HG03442 (cell line): ENCODE results near the gene CNTNAP2.

Source experiments
- ATAC-seq: cut with Tn5 transposase; IDR thresholded peaks from one replicate; pipeline ENCODE4 v1.9.1; 2021; ENCODE audit warnings: mild to moderate bottlenecking, moderate library complexity; ENCODE audit not compliant: unreplicated experiment

The CNTNAP2 gene

DNA sequence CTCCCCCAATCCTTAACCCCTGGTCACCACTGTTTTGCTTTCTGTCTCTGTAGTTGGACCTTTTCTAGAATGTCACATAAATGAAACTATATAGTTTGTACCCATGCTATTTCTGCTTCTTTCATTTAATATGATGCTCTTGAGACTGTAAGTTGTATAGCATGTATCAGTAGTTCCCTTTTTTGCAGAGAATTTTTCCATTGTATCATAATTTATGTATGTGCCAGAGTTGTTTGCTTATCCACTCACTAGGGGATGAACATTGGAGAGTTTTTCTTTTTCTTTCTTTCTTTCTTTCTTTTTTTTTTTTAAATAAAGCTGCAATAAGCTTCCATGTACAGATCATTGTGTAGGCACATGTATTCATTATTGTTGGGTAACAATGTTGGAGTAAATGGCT is 544.8 kb downstream of the CNTNAP2 start:
- ATAC-seq, result no peak

DNA sequence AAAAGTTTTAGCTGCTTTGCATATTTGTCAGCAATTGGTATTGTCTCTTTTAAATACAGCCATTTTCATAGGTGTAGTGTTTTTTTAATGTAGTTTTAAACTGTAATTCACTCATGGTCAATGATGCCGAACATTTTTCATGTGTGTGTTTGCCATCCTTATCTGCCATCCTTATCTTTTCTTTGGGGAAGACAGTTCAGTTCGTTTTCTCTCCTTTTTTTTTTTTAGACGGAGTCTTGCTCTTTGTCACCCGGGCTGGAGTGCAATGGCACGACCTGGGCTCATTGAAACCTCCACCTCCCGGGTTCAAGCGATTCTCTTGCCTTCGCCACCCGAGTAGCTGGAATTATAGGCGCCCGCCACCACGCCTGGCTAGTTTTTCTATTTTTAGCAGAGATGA is 545.3 kb downstream of the CNTNAP2 start:
- ATAC-seq, result no peak

DNA sequence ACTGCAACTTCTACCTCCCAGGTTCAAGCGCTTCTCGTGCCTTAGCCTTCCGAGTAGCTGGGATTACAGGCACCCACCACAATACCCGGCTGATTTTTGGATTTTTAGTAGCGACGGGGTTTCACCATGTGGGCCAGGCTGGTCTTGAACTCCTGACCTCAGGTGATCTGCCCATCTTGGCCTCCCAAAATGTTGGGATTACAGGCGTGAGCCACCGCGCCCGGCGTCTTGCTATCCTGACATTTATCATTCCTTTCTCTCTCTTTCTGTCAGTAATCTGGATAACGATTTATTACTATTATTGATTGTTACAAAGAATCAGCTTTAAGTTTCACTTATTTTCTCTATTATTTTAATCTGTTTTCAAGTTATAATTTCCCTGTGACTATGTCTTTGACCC is 548.4 kb downstream of the CNTNAP2 start:
- ATAC-seq, result no peak

DNA sequence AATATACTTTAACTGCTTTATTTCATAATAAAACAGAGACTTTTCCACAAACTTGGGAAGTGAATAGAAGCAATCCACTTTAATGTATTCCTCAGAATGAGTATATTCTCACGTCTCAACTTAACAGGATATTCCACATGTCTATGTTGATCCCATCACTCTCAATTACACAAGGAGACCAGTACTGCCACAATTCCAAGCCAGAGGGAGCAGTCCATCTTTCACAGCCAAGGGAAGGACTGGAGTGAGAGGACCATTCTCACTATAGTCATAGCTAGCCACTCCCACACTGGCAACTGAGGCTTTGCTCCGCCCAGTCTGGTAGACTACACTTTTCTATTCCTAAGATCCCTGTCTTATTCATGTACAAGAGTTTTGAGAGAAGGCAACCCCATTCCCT is 553.9 kb downstream of the CNTNAP2 start:
- ATAC-seq, result no peak

DNA sequence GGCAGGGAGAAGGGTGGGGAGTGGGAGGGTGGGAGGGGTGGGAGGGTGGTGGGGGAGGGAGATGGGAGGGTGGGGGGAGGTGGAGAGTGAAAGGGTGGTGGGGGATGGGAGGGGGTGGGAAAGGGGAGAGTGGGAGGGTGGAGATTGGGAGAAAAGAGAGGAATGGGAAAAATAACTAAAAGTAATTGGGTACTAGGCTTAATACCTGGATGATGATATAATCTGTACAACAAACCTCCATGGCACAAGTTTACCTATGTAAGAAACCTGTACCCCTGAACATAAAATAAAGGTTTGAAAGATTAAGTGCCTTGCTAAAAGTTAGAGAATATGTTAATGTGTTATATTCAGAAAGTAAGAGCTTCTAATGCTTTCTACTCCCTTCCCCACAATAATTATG is 564.9 kb downstream of the CNTNAP2 start:
- ATAC-seq, result no peak

DNA sequence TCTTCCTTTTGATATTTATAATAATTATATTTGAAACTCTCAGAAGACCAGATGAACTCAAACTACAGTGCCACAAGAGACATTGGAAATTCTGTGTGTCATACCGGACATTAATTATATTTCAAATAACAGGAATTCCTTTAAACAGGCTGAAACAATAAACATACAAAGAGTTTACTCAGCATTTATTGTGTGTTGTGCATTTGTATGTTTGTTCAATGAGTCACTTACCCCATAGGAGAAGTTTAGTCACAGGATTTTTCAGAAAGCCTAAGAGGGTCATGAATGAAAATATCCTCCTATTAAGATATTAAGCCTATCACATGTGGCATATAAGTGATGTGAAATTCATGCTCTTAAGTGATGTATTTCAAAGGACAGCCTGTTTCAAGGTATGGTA is 566.8 kb downstream of the CNTNAP2 start:
- ATAC-seq, result no peak

DNA sequence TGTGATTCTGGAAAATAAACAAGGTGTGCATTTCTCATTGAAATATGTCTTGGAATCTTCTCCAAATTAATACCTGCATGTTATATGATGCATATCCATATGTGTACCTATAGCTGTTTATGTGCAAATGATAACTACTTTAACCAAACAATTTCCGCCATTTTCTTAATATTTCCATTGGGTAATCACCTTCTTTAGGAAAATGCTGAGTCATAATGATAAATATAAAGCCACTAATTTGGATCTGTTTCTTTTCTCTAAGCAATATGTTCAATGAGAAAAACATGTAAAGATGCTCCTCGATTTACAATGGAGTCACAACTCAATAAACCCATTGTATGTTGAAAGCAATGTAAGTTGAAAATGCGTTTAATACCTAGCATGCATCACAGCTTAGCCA is 574.4 kb downstream of the CNTNAP2 start:
- ATAC-seq, result no peak

DNA sequence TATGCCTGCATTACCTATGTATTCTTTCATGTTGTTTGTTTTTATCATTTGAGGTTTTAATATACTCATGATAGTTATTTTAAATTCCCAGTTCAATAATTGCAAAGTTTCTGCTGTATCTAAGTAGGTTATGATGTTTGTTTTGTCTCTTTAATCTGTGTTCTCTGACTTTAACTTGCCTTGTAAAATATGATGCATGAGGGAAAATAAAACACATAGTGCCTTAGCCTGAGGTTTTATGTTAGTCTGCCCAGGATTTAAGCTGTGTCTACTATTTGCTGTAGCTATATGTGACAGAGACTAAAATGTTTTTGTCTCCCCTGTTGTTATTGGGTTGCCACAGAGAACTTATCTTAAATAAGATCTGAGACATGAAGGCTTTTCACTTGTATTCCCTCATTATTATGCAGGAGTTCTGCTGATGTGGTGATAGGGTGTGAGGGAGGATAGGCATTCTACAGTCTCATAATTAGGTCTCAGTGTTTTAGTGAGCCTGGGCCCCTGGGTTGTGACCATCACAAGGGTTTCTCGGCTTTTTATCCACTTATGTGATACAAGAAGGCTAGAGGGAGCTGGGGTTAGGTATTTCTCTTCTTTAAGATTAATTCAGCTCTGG is 582.5 kb downstream of the CNTNAP2 start:
- no peak for ATAC-seq

DNA sequence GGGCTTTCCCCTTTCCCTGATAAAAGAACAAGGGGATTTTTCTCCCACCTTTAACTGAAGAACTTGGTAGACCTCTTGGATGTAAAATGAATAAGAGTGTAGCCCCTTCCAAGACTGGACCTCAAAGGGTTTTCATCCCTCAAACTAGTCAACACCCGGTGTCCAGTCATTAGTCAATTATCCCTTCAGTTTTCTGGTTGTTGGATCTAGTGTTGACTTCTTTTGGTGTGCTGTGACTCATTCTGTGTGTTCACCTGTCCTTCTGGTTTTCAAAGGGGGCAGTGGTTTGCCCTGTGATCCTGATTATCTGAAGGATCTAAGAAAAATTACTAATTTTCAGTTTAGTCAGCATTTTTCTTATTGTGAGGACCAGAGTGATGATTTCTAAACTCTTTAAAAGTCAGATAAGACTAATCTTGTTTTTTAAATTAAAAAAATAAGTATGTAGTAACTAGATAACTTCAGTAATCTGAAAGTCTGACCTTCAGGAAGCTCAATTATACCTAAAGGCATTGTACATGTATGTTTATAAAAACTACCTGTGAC is 583.5 kb downstream of the CNTNAP2 start:
- no peak for ATAC-seq

DNA sequence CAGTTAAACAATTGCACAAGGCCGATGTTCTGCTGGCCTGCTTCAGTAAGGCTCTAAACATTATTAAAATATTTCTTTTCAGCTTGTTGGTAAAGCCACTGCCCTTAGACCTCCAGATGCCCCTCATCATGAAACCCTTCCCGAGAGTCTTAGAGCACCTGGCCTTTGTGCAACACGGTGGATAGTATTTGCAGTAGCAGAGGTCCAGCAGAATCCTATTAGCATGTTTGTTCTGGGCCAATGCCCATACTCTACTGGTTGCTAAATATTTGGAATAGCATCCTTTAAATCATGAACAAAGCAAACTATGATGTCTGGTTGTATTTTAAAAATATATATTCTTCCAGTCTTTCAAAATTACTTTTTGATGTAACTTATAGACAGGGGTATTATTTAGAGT is 584.6 kb downstream of the CNTNAP2 start:
- no peak for ATAC-seq

DNA sequence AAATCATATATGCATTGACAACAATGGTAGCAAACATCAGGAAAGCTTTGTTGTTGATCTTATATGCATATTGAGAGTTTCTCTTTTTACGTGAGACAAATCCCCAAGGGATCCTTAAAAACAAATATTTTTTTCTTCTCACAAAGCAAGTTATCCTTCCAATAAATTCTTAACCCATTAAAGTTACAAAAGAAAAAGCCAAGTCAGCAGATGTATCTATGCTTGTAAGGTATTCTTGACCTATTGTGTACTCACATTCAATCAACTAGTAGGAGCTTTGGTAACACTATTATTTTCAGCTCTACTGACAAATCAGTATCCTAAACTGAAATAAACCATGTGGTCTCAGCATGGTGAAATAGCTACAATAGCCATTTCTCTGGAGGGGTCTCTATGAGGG is 586.3 kb downstream of the CNTNAP2 start:
- ATAC-seq, result no peak

DNA sequence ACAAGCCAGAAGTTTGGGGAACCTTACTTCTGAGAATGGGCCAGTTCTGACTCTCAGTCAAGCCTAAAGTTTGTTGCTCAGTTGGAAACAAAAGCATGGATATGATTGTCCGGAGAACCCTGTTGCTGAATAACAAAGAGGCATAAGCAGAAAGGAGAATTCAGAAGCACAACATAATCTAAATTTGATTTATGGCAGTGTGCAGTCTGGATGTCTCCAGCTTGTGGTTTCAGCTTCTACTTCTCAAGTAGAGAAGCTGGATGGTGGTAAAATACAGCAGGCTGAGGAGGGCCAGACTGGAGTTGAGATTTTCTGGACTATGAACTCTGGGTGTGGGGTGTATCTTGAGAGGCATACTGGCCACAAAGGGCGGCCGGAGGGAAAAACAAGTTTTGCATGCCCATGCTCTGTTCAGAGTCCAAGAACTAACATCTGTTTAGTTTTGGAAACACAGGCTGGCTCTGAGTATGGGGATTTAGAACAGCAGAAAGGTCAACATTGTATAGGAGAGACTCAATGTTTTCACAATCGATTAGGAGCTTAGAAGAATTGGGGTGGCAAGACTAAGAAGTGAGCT is 592.9 kb downstream of the CNTNAP2 start:
- ATAC-seq, result no peak

DNA sequence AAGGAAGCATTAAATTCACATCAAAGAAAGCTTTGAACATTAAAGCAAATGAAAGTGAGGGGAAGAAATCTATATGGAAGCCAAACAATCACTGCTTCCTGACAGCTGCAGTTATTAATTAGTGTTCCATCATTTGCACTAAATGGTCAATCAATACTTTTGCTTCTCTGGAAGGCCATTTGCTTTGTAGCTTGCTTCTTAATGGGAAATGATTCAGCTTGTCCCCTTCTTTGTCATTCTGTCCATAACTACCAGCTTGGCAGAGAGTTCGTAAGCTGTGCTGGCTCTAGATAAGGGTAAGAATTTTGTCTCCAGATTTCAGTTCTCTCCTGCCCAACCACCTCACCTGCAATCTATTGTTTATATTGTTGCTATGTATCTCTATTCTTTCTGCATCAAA is 596.6 kb downstream of the CNTNAP2 start:
- ATAC-seq, result no peak

DNA sequence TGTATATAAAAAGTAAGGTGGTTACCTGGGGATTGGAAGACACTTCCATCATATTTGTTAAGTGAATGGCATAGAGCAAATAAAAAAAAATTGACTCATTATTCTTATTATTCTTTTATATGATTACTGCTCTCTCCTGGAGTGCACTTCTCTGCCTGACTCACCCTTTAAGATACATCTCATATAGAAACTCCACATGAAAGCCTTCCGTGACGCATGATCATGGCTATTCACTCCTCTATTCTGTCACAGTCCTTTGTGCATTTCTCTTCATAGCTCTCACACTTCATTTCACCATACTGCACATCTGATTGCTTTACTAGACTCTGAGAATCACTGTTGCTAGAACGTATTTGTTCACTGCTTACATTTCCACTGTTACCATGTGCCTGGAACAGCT is 597.3 kb downstream of the CNTNAP2 start:
- ATAC-seq, result no peak

DNA sequence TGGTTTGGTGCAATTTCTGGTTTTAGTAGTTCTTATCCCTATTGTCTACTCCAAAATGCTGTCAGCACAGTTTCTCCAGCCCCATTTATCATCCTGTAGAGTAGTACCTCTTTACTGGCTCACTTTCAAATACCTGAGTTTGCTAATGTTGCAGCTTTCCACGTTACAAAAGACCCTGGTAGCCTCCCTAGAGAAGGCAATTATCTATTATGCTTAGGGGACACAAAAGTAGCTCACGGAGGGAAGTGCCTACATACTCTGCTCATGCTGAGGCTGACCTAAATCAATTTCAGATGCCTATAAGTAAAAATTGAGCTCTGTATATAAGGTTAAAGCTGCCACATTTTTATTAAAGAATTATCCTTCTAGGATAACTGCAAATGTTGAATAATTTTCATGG is 603.6 kb downstream of the CNTNAP2 start:
- no peak for ATAC-seq

DNA sequence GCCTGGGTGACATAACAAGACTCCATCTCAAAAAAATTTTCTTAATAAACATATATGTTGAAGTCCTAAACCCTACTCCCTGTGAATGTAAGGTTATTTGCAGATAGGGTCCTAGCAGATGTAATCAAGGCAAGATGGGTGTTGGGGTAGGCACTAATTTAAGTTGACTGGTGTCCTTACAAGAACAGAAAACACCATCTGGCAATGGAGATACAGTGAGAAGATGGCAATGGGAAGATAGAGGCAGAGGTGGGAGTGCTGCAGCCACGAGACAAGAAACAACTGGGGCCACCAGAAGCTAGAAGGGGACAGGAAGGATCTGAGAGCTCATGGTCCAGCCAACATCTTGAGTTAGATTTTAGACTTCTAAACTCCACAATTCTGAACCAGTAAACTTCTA is 606.4 kb downstream of the CNTNAP2 start:
- ATAC-seq, result no peak

DNA sequence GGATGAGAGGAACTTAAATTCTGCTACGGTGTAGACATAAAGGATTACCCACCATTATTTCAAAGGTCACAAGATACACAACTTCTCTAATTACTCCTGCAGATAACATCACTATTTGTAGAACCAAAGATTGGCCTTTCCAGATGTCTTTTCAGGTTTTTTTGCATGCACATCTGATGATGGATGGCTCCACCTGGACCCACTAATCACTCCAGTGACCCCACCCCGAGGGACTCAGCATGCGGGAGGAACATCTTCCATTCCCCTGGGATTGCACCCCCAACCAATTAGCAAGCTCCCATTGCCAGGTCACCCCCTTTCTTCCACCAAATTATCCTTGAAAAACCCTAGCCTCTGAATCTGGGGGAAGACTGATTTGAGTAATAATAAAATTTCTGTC is 608.9 kb downstream of the CNTNAP2 start:
- no peak for ATAC-seq

DNA sequence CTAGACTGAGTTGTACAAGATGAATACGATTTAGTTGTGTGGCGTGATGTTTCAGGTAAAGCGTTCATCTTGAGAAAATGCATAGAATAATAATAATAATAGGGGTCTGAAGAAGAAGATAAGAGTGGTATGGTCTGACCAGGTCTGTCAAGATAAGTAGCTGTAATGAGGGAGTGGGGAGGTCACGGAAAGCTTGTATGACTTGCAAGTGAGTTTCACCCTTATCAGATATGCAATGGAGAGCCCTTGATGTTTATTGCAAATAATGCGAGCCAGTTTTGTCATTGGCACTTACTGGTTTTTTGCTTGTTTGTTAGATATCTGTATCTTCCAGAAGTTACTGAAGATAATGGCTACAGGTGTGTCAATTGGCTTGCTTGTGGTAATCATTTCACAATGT is 611.5 kb downstream of the CNTNAP2 start:
- ATAC-seq, result no peak

DNA sequence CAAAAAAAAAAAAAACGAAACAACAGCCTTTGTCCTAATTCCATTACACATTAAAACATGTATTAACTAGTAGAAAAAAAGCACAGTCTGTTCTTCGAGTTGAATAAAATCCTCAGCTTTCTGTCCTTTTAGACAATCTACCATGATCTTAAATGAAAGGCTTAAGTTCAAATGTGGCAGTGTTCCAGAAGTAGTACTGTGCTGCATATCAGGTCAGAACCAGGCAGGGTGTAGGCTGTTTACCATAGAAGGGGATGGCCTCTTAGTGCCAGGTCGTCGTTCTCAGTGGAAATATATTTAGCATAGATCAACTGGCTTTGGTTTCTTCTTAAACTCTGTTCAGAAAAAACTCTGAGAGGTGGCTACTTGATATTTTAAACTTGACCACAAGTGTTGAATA is 612.0 kb downstream of the CNTNAP2 start:
- no peak for ATAC-seq

DNA sequence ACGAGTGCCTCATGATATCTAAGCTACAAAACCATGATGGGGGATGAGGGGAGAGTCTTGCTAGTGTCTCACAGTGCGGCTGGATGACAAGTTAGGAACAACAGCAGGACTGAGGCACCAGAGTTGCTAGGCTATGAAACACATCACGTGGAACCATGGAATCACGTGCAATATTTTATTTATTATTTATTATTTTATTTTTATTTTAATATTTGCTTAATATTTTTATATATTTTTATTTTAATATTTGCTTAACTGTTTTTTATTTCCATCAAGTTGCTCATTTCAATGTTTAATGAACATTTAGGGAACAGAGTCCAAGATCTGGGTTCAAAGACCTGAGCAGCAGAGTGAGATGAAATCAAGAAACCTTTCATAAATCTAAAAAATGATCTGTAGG is 614.6 kb downstream of the CNTNAP2 start:
- ATAC-seq, result no peak

DNA sequence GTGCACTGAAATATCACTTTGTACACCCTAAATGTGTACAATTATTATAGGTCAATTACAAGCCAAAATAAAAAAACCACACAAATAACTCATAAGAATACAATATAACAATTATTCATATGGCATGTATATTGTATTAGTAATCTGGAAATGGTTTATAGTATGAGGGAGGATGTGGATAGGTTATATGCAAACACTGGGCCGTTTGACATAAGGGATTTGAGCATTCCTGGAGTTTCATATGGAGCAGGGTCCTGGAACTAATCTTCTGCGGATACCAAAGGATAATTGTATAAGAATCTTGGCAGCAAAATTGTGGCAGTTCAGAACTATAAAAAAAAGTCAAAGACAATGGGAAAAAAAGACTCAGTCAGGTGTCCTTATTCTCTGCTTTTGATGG is 619.4 kb downstream of the CNTNAP2 start:
- no peak for ATAC-seq

DNA sequence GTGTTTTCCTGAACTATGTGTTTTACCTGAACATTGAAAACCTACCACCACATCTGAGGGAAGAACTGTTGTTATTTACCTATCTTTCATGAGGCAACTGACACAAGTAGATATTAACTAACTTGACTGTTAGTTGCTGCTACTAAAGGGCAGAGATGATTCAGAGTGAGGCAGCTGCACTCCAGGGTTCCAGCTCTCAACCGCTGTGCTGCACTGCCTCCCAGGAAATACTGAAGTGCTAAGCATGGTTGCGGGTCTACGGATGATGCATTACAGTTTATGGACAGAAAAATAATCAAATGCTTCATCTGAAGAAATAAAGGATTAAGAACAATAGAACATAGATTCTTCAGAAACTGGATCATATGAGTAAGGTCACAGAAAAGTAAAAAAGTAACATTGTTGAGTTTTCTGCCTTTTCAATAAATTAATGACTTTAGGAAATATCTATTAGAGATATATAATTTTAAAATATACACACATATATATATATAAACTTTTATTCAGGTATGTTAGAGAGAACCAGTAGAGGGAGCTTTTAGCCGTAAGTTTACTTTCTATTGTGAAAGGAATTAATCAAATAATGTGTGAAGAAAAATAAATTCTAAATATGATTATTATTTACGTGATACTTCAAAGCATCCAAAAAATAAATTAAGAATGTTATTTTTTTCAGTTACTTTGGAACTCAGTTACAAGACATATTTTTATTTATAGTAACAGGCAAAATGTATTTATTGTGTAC is 620.0 kb downstream of the CNTNAP2 start:
- no peak for ATAC-seq
